ENCODE measurements around the gene MAT2B.
"Not testable (repeated sequence)": the region's sequence is repeated elsewhere in the genome, so short reads cannot be mapped to it uniquely, and the experiment has no call there.

The MAT2B gene

DNA sequence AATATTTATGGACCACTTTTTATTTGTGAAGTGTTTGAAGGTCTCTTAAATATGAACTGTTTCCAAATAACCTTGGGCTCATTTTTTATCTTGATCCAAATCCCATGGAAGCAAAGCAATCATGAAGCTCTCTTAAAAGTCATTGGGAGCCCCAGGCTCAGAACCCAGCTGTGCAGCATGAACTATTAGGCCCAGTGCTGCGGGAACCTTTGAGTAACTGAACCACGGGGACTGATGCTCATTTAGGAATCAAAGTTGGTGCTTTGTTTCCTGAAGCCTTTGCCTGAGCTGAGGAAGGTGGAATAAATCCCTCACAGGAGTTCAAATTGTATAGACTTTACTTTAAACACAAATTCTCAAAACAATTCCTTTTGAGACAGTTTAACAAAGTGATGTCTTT, 27.8 kb downstream of the MAT2B start:
- no peaks in the 10 kb centered on the region for H3K9me3 ChIP-seq (ENCODE audit: insufficient read depth, low read length)
- no peak overlapping the region for H3K9ac ChIP-seq (ENCODE audit: low read length)
- H3K9me2 ChIP-seq (replicated peaks; ENCODE audit: insufficient read depth, low read length): no peaks in the 10 kb centered on the region
- no peak for TF ChIP-seq EZH2phosphoT487 (conservative IDR thresholded peaks at IDR 0.05; ENCODE audit: low read length)
- TF ChIP-seq, protein P1, sequence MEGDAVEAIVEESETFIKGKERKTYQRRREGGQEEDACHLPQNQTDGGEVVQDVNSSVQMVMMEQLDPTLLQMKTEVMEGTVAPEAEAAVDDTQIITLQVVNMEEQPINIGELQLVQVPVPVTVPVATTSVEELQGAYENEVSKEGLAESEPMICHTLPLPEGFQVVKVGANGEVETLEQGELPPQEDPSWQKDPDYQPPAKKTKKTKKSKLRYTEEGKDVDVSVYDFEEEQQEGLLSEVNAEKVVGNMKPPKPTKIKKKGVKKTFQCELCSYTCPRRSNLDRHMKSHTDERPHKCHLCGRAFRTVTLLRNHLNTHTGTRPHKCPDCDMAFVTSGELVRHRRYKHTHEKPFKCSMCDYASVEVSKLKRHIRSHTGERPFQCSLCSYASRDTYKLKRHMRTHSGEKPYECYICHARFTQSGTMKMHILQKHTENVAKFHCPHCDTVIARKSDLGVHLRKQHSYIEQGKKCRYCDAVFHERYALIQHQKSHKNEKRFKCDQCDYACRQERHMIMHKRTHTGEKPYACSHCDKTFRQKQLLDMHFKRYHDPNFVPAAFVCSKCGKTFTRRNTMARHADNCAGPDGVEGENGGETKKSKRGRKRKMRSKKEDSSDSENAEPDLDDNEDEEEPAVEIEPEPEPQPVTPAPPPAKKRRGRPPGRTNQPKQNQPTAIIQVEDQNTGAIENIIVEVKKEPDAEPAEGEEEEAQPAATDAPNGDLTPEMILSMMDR (IDR thresholded peaks at IDR 0.05; ENCODE audit: insufficient read depth, low read length, poor library complexity, severe bottlenecking): no peak
- H3F3A ChIP-seq (ENCODE audit: insufficient read depth): no peaks in the 10 kb centered on the region
- H4K20me1 ChIP-seq (ENCODE audit: low read depth, low read length): no peaks in the 10 kb centered on the region
- no peaks in the 10 kb centered on the region for H3K79me2 ChIP-seq (ENCODE audit: insufficient read depth, low read length)
- no peak overlapping the region for H3K4me3 ChIP-seq (ENCODE audit: insufficient read depth, low read length, poor library complexity, severe bottlenecking)
- H3K27me3 ChIP-seq (ENCODE audit: low read length): no peaks in the 10 kb centered on the region
- no peak overlapping the region for H2AFZ ChIP-seq (ENCODE audit: low read depth, low read length, severe bottlenecking)
- H3K27ac ChIP-seq (ENCODE audit: low read depth, low read length): no peak overlapping the region
- no peak overlapping the region for H3K4me2 ChIP-seq (ENCODE audit: low read depth, low read length, poor library complexity, severe bottlenecking)
- H3K36me3 ChIP-seq (ENCODE audit: low read length): no peaks in the 10 kb centered on the region

DNA sequence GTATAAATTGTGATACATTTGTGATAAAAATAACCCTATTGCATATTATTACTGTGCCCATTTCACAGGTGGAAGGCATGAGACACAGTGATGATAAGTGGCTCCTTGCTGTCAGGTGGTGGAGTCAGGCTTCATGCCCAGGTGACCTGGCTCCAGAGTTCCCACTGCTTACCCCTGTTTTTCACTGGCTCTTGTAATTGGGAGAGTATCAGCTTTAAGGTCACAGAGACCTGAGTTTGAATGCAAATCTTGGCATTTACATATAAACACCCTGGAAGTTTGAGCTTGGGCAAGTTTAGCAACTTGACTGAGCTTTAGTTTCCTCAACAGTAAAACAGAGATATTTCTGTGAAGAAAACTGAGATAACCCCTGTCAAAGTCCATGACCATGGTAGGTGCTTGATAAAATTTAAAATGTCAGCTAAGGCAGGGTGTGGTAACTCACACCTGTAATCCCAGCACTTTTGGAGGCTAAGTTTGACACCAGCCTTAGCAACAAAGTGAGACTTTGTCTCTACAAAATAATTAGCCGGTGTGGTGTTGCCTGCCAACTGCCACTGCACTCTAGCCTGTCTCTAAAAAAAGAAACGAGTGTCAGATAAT, 29.2 kb downstream of the MAT2B start:
- Histone ChIP-seq H3K4me3 (ENCODE audit: insufficient read depth, low read length, poor library complexity, severe bottlenecking) (no peak overlapping the region), H3K36me3 (ENCODE audit: low read length) (no peaks in the 10 kb centered on the region), H3K9ac (ENCODE audit: low read length) (no peak overlapping the region), H3F3A (ENCODE audit: insufficient read depth) (no peaks in the 10 kb centered on the region), H3K79me2 (ENCODE audit: insufficient read depth, low read length) (no peaks in the 10 kb centered on the region), H3K4me2 (ENCODE audit: low read depth, low read length, poor library complexity, severe bottlenecking) (no peak overlapping the region), H3K27me3 (ENCODE audit: low read length) (no peaks in the 10 kb centered on the region), H4K20me1 (ENCODE audit: low read depth, low read length) (no peaks in the 10 kb centered on the region), H2AFZ (ENCODE audit: low read depth, low read length, severe bottlenecking) (no peak overlapping the region), H3K27ac (ENCODE audit: low read depth, low read length) (no peak overlapping the region), H3K9me3 (ENCODE audit: insufficient read depth, low read length) (no peaks in the 10 kb centered on the region), H3K9me2 (replicated peaks; ENCODE audit: insufficient read depth, low read length) (no peaks in the 10 kb centered on the region)
- no peak for TF ChIP-seq EZH2phosphoT487 (conservative IDR thresholded peaks at IDR 0.05; ENCODE audit: low read length)
- TF ChIP-seq, protein P1 (IDR thresholded peaks at IDR 0.05; ENCODE audit: insufficient read depth, low read length, poor library complexity, severe bottlenecking): no peak

DNA sequence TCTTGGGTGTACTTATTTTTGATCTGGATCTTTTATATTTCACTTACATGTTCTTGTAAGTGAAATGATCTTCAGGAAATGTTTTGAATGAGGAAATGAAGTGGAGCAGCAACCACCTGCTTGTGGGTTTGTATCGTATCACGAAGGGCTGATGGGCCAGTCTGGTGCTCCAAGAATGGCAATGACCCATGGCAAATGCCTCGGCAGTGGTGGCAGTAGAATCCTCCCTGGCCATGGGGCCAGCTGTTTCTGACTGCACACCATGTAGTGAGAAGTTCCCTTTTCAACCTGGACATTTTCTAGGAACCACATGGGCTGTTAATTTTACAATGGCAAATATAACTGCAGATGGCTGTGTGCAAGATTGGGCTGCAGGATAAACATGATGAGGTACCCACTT, 29.9 kb downstream of the MAT2B start:
- Histone ChIP-seq H3K27ac (ENCODE audit: low read depth, low read length) (no peak overlapping the region), H3K9ac (ENCODE audit: low read length) (no peak overlapping the region), H3K4me3 (ENCODE audit: insufficient read depth, low read length, poor library complexity, severe bottlenecking) (no peak overlapping the region), H3K36me3 (ENCODE audit: low read length) (no peaks in the 10 kb centered on the region), H3F3A (ENCODE audit: insufficient read depth) (no peaks in the 10 kb centered on the region), H2AFZ (ENCODE audit: low read depth, low read length, severe bottlenecking) (no peak overlapping the region), H4K20me1 (ENCODE audit: low read depth, low read length) (no peaks in the 10 kb centered on the region), H3K4me2 (ENCODE audit: low read depth, low read length, poor library complexity, severe bottlenecking) (no peak overlapping the region), H3K27me3 (ENCODE audit: low read length) (no peaks in the 10 kb centered on the region), H3K79me2 (ENCODE audit: insufficient read depth, low read length) (no peaks in the 10 kb centered on the region), H3K9me3 (ENCODE audit: insufficient read depth, low read length) (no peaks in the 10 kb centered on the region), H3K9me2 (replicated peaks; ENCODE audit: insufficient read depth, low read length) (no peaks in the 10 kb centered on the region)
- TF ChIP-seq, protein P1 (IDR thresholded peaks at IDR 0.05; ENCODE audit: insufficient read depth, low read length, poor library complexity, severe bottlenecking): no peak
- no peak for TF ChIP-seq EZH2phosphoT487 (conservative IDR thresholded peaks at IDR 0.05; ENCODE audit: low read length)

DNA sequence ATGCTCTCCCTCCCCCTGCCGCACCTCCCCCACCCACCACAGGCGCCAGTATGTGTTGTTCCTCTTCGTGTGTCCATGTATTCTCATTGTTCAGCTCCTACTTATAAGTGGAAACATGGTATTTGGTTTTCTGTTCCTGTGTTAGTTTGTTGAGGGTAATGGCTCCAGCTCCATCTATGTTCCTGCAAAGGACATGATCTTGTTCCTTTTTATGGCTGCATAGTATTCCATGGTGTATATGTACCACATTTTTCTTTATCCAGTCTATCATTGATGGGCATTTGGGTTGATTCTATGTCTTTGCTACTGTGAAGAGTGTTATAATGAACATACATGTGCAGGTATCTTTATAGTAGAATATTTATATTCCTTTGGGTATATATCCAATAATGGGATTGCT, 31.0 kb downstream of the MAT2B start:
- H3K27ac ChIP-seq (ENCODE audit: low read depth, low read length); H3K9me3 ChIP-seq (ENCODE audit: insufficient read depth, low read length); H2AFZ ChIP-seq (ENCODE audit: low read depth, low read length, severe bottlenecking); H3F3A ChIP-seq (ENCODE audit: insufficient read depth); H3K4me2 ChIP-seq (ENCODE audit: low read depth, low read length, poor library complexity, severe bottlenecking); H3K4me3 ChIP-seq (ENCODE audit: insufficient read depth, low read length, poor library complexity, severe bottlenecking); H3K9me2 ChIP-seq (replicated peaks; ENCODE audit: insufficient read depth, low read length); H3K79me2 ChIP-seq (ENCODE audit: insufficient read depth, low read length); H3K27me3 ChIP-seq (ENCODE audit: low read length); H3K9ac ChIP-seq (ENCODE audit: low read length); H4K20me1 ChIP-seq (ENCODE audit: low read depth, low read length); H3K36me3 ChIP-seq (ENCODE audit: low read length): not testable (repeated sequence)

Data from SU-DHL-6 (cell line).